Breast epithelium (tissue), 4 donors: Measurements from ENCODE around the gene ESCO1. TPM values are rescaled to one million over a fixed set of nuclear protein-coding genes. Genes with fewer than 3 reads are reported as not detected.

ENCODE experiments used
- DNase-seq, 2 donors: peaks; one replicate each; pipeline ENCODE4 v3.0.0-alpha.2; 2019; ENCODE audit warnings: low spot score in 2 of 2
- H3K27ac ChIP-seq, 2 donors: fragments of 200-600 bp; sonication (generic) in 1 of 2; one replicate each; pipeline ENCODE4 v1.5.1; 2016 to 2019; ENCODE audit warnings: mild to moderate bottlenecking in 1 of 2
- H3K27me3 ChIP-seq, 2 donors: fragments of 200-600 bp; sonication (generic) in 1 of 2; one replicate each; pipeline versions ENCODE4 v1.5.1 to v1.6.0; 2017 to 2019; ENCODE audit warnings: control low read depth in 1 of 2, mild to moderate bottlenecking in 1 of 2
- H3K36me3 ChIP-seq: fragments of 200-600 bp; one replicate; pipeline ENCODE4 v1.5.1; 2019
- H3K4me1 ChIP-seq, 2 donors: fragments of 200-600 bp; sonication (generic); one replicate each; pipeline ENCODE4 v1.5.1; 2016 to 2019; ENCODE audit warnings: control low read depth in 1 of 2
- H3K4me3 ChIP-seq, 3 donors: fragments of 200-600 bp; sonication (generic); 1 replicate in 2 of 3; 2 replicates in 1 of 3; pipeline ENCODE4 v1.5.1; 2016 to 2019; ENCODE audit warnings: mild to moderate bottlenecking in 3 of 3, moderate library complexity in 2 of 3
- H3K9me3 ChIP-seq, 2 donors: fragments of 200-600 bp; sonication (generic) in 1 of 2; one replicate each; pipeline ENCODE4 v1.5.1; 2016 to 2019; ENCODE audit warnings: control low read depth in 1 of 2
- POLR2A ChIP-seq: fragments of 450-650 bp; IDR thresholded peaks from one replicate; pipeline ENCODE4 v1.6.1; 2016; ENCODE audit warnings: antibody characterized with exemption, mild to moderate bottlenecking, moderate library complexity
- POLR2AphosphoS5 ChIP-seq, 3 donors: sonication (generic); formaldehyde crosslinking; IDR thresholded peaks; one replicate each; pipeline ENCODE4 v1.6.1; 2017; ENCODE audit warnings: antibody characterized with exemption in 3 of 3
- intact Hi-C: fragments of 100-400 bp; cut with DNase I; formaldehyde crosslinking; loops from one replicate; pipeline ENCODE4 v1.15.1; 2023; ENCODE audit warnings: low total_unique reads
- total RNA-seq, 3 donors: library from RNA; depleted of rRNA; stranded (reverse); fragments of >200 nt; gene quantifications; one replicate each; pipeline ENCODE4 v1.1.0, GENCODE V29; 2016
- TF ChIP-seq, protein P1 (sequence below), 3 donors: fragments of 450-650 bp; IDR thresholded peaks; one replicate each; pipeline ENCODE4 v1.5.1; 2016 to 2017; ENCODE audit warnings: antibody characterized with exemption in 3 of 3, mild to moderate bottlenecking in 3 of 3, moderate library complexity in 3 of 3

Gene ESCO1
- total RNA-seq, 3 donors from 2014 or later: 14.2 to 28.2 (median 18.4) TPM

DNA sequence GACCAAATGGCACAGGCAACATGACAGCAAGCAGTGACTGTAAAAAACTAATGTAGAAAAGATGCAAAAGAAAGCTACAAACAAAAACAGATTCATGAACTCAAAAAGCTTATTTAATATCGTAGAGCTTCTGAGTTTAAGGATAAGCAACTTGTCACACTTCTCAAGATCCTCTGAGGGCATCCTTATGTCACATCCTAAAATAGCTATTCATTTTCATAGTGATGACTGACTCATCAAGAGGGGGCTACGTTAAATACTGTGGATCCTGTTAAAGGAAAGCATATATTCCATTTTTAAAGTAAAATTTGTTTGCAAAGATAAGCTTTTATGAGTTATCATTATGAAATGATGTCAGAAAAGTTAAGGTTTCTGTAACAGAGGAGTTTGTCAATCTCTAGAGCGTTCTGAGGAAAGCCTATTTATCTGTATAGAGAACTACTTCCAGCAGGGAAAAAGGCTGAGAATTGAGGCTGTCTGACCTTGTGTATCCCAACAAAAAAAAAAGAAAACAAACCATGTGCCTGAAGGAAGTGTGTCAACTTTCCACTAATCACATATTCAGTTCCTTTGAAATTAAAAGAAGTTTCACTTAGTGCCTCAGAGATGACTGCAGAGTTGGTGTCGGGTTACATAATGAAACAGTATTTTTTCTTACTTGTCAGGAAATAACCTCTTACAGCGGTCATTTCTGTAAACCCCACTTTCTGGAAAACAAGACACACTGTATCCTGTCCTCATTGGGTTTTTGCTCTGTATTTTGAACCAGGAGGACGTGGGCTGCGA lies 115.5 kb downstream of the ESCO1 start:
- no peak overlapping the region for H3K27ac ChIP-seq
- H3K4me3 ChIP-seq: no peak overlapping the region
- H3K4me1 ChIP-seq: no peaks in the 10 kb centered on the region
- no peaks in the 10 kb centered on the region for H3K9me3 ChIP-seq
- no peaks in the 10 kb centered on the region for H3K27me3 ChIP-seq
- no peaks in the 10 kb centered on the region for H3K36me3 ChIP-seq
- DNase-seq: no peak
- TF ChIP-seq, protein P1, sequence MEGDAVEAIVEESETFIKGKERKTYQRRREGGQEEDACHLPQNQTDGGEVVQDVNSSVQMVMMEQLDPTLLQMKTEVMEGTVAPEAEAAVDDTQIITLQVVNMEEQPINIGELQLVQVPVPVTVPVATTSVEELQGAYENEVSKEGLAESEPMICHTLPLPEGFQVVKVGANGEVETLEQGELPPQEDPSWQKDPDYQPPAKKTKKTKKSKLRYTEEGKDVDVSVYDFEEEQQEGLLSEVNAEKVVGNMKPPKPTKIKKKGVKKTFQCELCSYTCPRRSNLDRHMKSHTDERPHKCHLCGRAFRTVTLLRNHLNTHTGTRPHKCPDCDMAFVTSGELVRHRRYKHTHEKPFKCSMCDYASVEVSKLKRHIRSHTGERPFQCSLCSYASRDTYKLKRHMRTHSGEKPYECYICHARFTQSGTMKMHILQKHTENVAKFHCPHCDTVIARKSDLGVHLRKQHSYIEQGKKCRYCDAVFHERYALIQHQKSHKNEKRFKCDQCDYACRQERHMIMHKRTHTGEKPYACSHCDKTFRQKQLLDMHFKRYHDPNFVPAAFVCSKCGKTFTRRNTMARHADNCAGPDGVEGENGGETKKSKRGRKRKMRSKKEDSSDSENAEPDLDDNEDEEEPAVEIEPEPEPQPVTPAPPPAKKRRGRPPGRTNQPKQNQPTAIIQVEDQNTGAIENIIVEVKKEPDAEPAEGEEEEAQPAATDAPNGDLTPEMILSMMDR (IDR thresholded peaks at IDR 0.05): no peak
- no peak for TF ChIP-seq POLR2AphosphoS5 (IDR thresholded peaks at IDR 0.05)
- TF ChIP-seq POLR2A: no peak
- intact Hi-C loops: no loop called here

DNA sequence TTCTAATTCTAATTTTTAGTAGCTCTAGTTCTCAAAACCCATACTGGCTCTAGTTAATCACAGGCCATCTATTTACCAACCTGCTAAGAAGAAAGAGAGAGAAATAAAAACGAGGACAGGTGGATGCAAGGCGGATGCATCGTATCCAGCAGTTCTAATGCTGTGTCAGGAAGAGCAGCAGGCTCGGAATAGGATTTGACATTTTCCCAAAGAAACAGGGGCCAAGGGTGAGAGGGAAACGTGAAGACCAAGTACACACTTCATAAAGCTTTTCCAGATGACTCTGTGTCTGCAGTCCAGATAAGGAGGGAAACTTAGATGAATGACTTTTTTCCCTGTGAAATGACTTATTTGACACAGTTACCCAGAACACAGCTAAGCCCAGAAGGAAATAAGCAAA lies 117.5 kb downstream of the ESCO1 start:
- TF ChIP-seq POLR2AphosphoS5 (IDR thresholded peaks at IDR 0.05): no peak
- TF ChIP-seq POLR2A: no peak
- TF ChIP-seq, protein P1 (IDR thresholded peaks at IDR 0.05): no peak
- no peaks in the 10 kb centered on the region for H3K4me1 ChIP-seq
- no peak overlapping the region for H3K4me3 ChIP-seq
- DNase-seq: no peak
- no peaks in the 10 kb centered on the region for H3K9me3 ChIP-seq
- intact Hi-C loops: no loop called here
- no peak overlapping the region for H3K27ac ChIP-seq
- no peaks in the 10 kb centered on the region for H3K27me3 ChIP-seq
- no peaks in the 10 kb centered on the region for H3K36me3 ChIP-seq

DNA sequence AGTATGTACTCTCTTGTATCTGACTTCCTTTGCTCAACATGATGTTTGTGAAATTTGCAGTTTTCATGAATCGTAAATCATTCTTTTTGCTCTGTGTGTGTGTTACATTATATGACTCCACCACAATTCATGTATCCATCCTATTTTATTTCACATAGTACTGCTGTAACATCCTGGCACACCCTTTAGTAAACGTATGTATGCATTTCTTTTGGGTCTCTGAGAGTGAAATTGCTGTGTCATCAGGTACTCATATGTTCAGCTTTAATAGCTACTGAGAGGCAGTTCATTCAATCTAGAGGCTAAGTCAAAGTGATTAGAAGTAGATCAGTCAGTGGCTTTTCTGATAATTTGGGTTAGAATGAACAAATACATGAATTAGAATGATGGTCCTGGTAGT lies 118.8 kb downstream of the ESCO1 start:
- no peak overlapping the region for H3K4me3 ChIP-seq
- no peaks in the 10 kb centered on the region for H3K9me3 ChIP-seq
- H3K27me3 ChIP-seq: no peaks in the 10 kb centered on the region
- H3K4me1 ChIP-seq: no peaks in the 10 kb centered on the region
- no peak overlapping the region for H3K27ac ChIP-seq
- TF ChIP-seq POLR2AphosphoS5 (IDR thresholded peaks at IDR 0.05) (no peak), POLR2A (no peak)
- TF ChIP-seq, protein P1 (IDR thresholded peaks at IDR 0.05): no peak
- no peak for DNase-seq
- H3K36me3 ChIP-seq: no peaks in the 10 kb centered on the region
- intact Hi-C loops: no loop called here

DNA sequence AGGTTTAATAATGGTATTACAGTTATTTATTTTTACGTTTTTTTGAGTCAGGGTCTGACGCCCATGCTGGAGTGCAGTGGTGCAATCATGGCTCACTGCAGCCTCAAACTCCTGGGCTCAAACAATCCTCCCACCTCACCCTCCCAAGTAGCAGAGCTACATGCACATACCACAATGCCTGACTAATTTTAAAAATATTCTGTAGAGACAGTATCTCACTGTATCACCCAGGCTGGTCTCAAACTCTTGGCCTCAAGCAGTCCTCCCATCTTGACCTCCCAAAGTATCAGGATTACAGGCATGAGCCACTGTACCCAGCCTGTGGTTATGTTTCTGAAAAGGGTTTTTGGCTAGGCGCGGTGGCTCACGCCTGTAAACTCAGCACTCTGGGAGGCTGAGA lies 120.8 kb downstream of the ESCO1 start:
- no peaks in the 10 kb centered on the region for H3K36me3 ChIP-seq
- no peak overlapping the region for H3K4me3 ChIP-seq
- no peaks in the 10 kb centered on the region for H3K4me1 ChIP-seq
- no peak for DNase-seq
- intact Hi-C loops: no loop called here
- H3K27ac ChIP-seq: no peak overlapping the region
- H3K9me3 ChIP-seq: no peaks in the 10 kb centered on the region
- TF ChIP-seq POLR2A (no peak), POLR2AphosphoS5 (IDR thresholded peaks at IDR 0.05) (no peak)
- TF ChIP-seq, protein P1 (IDR thresholded peaks at IDR 0.05): no peak
- H3K27me3 ChIP-seq: no peaks in the 10 kb centered on the region

Other genes starting within 250 kb of the ESCO1 start
- gene SNRPD1, start 11.6 kb upstream of the ESCO1 start, total RNA-seq: 10 to 100 TPM in 2 of 3 donors, 1 to 10 TPM in 1; 6.7 to 11.8 (median 10.4) TPM
- gene ABHD3, start 104.1 kb upstream of the ESCO1 start, total RNA-seq: 10 to 100 TPM; 12.6 to 16.2 (median 13.1) TPM
- 10 to 100 TPM; 35.0 to 55.2 (median 37.7) TPM for gene MIB1, start 140.1 kb upstream of the ESCO1 start, total RNA-seq